HFFc6 (cell line): ENCODE results near the gene CYP2D6. TPM values are rescaled to one million over a fixed set of nuclear protein-coding genes. Genes with fewer than 3 reads are reported as not detected.

Experiments used
- DNase-seq: peaks from one replicate; pipeline ENCODE4 v3.0.0-alpha.2; 2018
- H3K27ac Mint-ChIP-seq: 2 replicates; pipeline ENCODE4 v1.8.0; 2020; ENCODE audit warnings: mild to moderate bottlenecking, mixed read lengths
- H3K27me3 Mint-ChIP-seq: 2 replicates; pipeline ENCODE4 v1.8.0; 2021; ENCODE audit warnings: mild to moderate bottlenecking, moderate library complexity, mixed read lengths; ENCODE audit not compliant: insufficient read depth
- H3K36me3 Mint-ChIP-seq: 2 replicates; pipeline ENCODE4 v1.8.0; 2021; ENCODE audit warnings: low read depth, mixed read lengths
- H3K4me1 Mint-ChIP-seq: 2 replicates; pipeline ENCODE4 v1.8.0; 2020; ENCODE audit warnings: low read depth, mixed read lengths
- H3K4me3 Mint-ChIP-seq: 2 replicates; pipeline ENCODE4 v1.8.0; 2020; ENCODE audit warnings: mild to moderate bottlenecking, moderate library complexity, mixed read lengths
- H3K9me3 Mint-ChIP-seq: 2 replicates; pipeline ENCODE4 v1.8.0; 2020; ENCODE audit warnings: mild to moderate bottlenecking, mixed read lengths
- CTCF ChIP-seq: fragments of 200-600 bp; sonication (generic); IDR thresholded peaks from 2 replicates; pipeline ENCODE4 v1.5.0; 2021; ENCODE audit warnings: antibody characterized with exemption, mild to moderate bottlenecking
- total RNA-seq, 6 experiments: library from RNA; stranded (reverse); fragmentation: NEBNext Ultra II Directional; extraction: Animal tissue kit (Norgen Biotek cat#: 25700); gene quantifications; 2 replicates in 1 of 6; 3 replicates in 5 of 6; pipeline ENCODE4 v1.2.3, GENCODE V29; 2021

Gene CYP2D6
- total RNA-seq, 6 experiments from 2014 or later = 0.13 to 0.35 (median 0.17) TPM; not detected in 1

GRCh38 chr22:42174062-42174461 is 43.5 kb upstream of the CYP2D6 start:
- DNase-seq = no peak
- H3K27ac Mint-ChIP-seq = peak overlapping the region; percentile 65
- H3K4me3 Mint-ChIP-seq = no peak overlapping the region
- H3K9me3 Mint-ChIP-seq = no peaks in the 10 kb centered on the region
- no peaks in the 10 kb centered on the region; the same call in 1 of the 2 replicates for H3K27me3 Mint-ChIP-seq
- H3K4me1 Mint-ChIP-seq = peaks cover 49% of the 10 kb centered on the region
- no peak for TF ChIP-seq CTCF
- peaks cover 9% of the 10 kb centered on the region for H3K36me3 Mint-ChIP-seq

GRCh38 chr22:42173183-42173926 is 42.7 kb upstream of the CYP2D6 start:
- no peaks in the 10 kb centered on the region for H3K9me3 Mint-ChIP-seq
- TF ChIP-seq CTCF = no peak
- peaks cover 9% of the 10 kb centered on the region for H3K36me3 Mint-ChIP-seq
- H3K27ac Mint-ChIP-seq = peak overlapping the region; percentile 76
- no peak overlapping the region for H3K4me3 Mint-ChIP-seq
- no peaks in the 10 kb centered on the region; the same call in 1 of the 2 replicates for H3K27me3 Mint-ChIP-seq
- no peak for DNase-seq
- H3K4me1 Mint-ChIP-seq = peaks cover 42% of the 10 kb centered on the region

- Mint-ChIP-seq H3K4me1 (peaks cover 38% of the 10 kb centered on the region), H3K9me3 (no peaks in the 10 kb centered on the region), H3K27me3 (no peaks in the 10 kb centered on the region; the same call in 1 of the 2 replicates), H3K4me3 (peak overlapping the region; percentile 41), H3K27ac (peak overlapping the region; percentile 76), H3K36me3 (peaks cover 4% of the 10 kb centered on the region)
- no peak for TF ChIP-seq CTCF
- DNase-seq = peak; percentile 71
Measured at GRCh38 chr22:42172773-42173172, 42.2 kb upstream of the CYP2D6 start.

GRCh38 chr22:42171946-42172719 is 41.5 kb upstream of the CYP2D6 start:
- peaks cover 38% of the 10 kb centered on the region for H3K4me1 Mint-ChIP-seq
- H3K27ac Mint-ChIP-seq = peak overlapping the region; percentile 76
- H3K27me3 Mint-ChIP-seq = no peaks in the 10 kb centered on the region; the same call in 1 of the 2 replicates
- H3K9me3 Mint-ChIP-seq = no peaks in the 10 kb centered on the region
- DNase-seq = no peak
- no peak for TF ChIP-seq CTCF
- H3K36me3 Mint-ChIP-seq = no peaks in the 10 kb centered on the region
- H3K4me3 Mint-ChIP-seq = peak overlapping the region; percentile 41

- no peaks in the 10 kb centered on the region for H3K9me3 Mint-ChIP-seq
- H3K36me3 Mint-ChIP-seq = no peaks in the 10 kb centered on the region
- peaks cover 2% of the 10 kb centered on the region for H3K27me3 Mint-ChIP-seq
- peaks cover 38% of the 10 kb centered on the region for H3K4me1 Mint-ChIP-seq
- no peak overlapping the region; the same call in 1 of the 2 replicates for H3K27ac Mint-ChIP-seq
- no peak for TF ChIP-seq CTCF
- no peak for DNase-seq
- no peak overlapping the region for H3K4me3 Mint-ChIP-seq
Measured at GRCh38 chr22:42171417-42171816, 40.8 kb upstream of the CYP2D6 start.
